Measurements from ENCODE around the gene HES3. TPM values are rescaled to one million over a fixed set of nuclear protein-coding genes. Genes with fewer than 3 reads are reported as not detected.

The HES3 gene
- total RNA-seq, 1 experiment from 2014 or later, result not detected

DNA sequence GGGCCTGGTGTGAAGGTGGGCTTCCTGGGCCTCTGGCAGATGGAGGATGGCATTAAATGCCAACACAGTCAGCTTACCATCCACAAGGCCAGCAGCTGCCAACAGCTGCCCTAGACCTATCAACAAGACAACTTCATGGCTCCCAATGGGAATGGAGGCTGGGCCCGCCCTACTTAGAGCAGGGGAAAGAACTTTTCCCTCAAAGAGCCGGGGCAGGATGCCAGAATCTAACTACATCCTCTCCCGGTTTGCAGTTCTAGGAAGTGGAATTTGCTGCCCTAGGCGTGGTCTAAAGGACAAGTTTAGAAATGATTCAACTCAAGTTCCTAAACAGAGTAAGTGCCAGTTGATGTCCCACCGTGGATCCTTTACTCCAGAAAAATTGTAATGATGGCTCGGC is 21.3 kb upstream of the HES3 start:
- TF ChIP-seq POLR2AphosphoS5 (IDR thresholded peaks at IDR 0.05; ENCODE audit: low read depth, low read length) (peak; percentile 9; the same call in 1 of the 2 replicates), JUND (IDR thresholded peaks at IDR 0.05) (0 out of 2 replicates have a peak, but pooled peaks have one; percentile 1), EZH2 (IDR thresholded peaks at IDR 0.05) (no peak)
- RAD21 ChIA-PET (ENCODE audit: low non-redundant PET in 1 of 2, low total read pairs in 2 of 2, uncharacterized antibody in 2 of 2, unreplicated experiment in 2 of 2), result no interaction called here
- intact Hi-C loops (cut with micrococcal nuclease), result no loop called here
- Histone ChIP-seq H3K27ac (ENCODE audit: low read depth, low read length) (peak overlapping the region; percentile 55), H3K9me2 (ENCODE audit: insufficient read depth) (no peaks in the 10 kb centered on the region), H3K9ac (ENCODE audit: low read length) (no peak overlapping the region; the same call in 1 of the 2 replicates), H3K79me2 (ENCODE audit: insufficient read depth, low read length) (peaks cover 48% of the 10 kb centered on the region), H3K9me3 (ENCODE audit: control insufficient read depth in 1 of 2, insufficient read depth in 1 of 2, low read depth in 1 of 2, low read length in 2 of 2) (no peaks in the 10 kb centered on the region), H3K4me1 (ENCODE audit: control insufficient read depth in 1 of 2, insufficient read depth in 2 of 2, low read length in 2 of 2) (peaks cover 80 to 93% of the 10 kb centered on the region in 2 experiments), H4K20me1 (ENCODE audit: insufficient read depth) (no peaks in the 10 kb centered on the region; the same call in 1 of the 2 replicates), H2AFZ (ENCODE audit: low read depth, low read length, poor library complexity, severe bottlenecking) (no peak overlapping the region), H3K4me3 (replicated peaks in 1 of 2; ENCODE audit: low read depth in 1 of 2, low read length in 2 of 2) (no peak overlapping the region), H3K36me3 (ENCODE audit: control insufficient read depth in 1 of 2, insufficient read depth in 2 of 2, low read length in 2 of 2) (peaks cover 7 to 41% of the 10 kb centered on the region in 2 experiments; a peak in 3 of 4 replicates), H3K4me2 (ENCODE audit: low read length) (peak overlapping the region; percentile 42), H3K27me3 (ENCODE audit: insufficient read depth, low read length) (no peaks in the 10 kb centered on the region)
- CTCF ChIA-PET, result interaction anchor here (6.5 kb wide), 1 partner anchor 17 kb away, joined by 44 read pairs; the partner anchor contains the start of gene RNF207
- ATAC-seq (no peak), DNase-seq (ENCODE audit: low read depth, low spot score) (no peak)
- POLR2A ChIA-PET, result interaction anchor here (1.3 kb wide), 2 partner anchors 16 to 18 kb away, joined by 4 to 5 read pairs; partner anchors contain the start of gene RNF207
- BruUV-seq (replicated peaks), result no TSS peak

DNA sequence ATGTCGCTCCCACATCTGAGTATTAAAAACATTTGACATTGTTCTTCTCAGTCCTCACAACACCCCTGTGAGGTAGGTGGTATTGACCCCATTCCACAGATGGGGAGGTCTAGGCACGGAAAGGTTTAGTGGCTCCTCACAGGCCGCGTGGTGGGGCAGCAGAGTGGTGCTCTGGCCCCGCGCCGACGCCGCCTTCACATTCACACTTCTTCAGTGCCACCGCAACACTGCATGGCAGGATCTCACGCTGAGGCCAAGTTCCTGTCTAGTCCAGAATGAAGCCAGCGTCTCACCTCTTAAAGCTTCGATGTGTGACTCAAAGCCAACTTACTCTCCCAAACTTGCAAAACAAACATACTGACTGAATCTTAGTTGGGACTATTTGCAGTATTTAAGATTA is 20.4 kb upstream of the HES3 start:
- H4K20me1 ChIP-seq (ENCODE audit: insufficient read depth), result no peaks in the 10 kb centered on the region; the same call in 1 of the 2 replicates
- TSS peak; percentile 33 for BruUV-seq (replicated peaks)
- no peaks in the 10 kb centered on the region for H3K9me3 ChIP-seq (ENCODE audit: control insufficient read depth in 1 of 2, insufficient read depth in 1 of 2, low read depth in 1 of 2, low read length in 2 of 2)
- H3K27me3 ChIP-seq (ENCODE audit: insufficient read depth, low read length), result no peaks in the 10 kb centered on the region
- ChIA-PET RAD21 (ENCODE audit: low non-redundant PET in 1 of 2, low total read pairs in 2 of 2, uncharacterized antibody in 2 of 2, unreplicated experiment in 2 of 2) (no interaction called here), POLR2A (interaction anchor here (0.9 kb wide), 1 partner anchor 19 kb away, joined by 5 read pairs; no protein-coding TSS in a partner anchor), CTCF (interaction anchor here (6.5 kb wide), 1 partner anchor 18 kb away, joined by 44 read pairs; the partner anchor contains the start of gene RNF207)
- H3K4me2 ChIP-seq (ENCODE audit: low read length), result no peak overlapping the region
- TF ChIP-seq, protein P1, sequence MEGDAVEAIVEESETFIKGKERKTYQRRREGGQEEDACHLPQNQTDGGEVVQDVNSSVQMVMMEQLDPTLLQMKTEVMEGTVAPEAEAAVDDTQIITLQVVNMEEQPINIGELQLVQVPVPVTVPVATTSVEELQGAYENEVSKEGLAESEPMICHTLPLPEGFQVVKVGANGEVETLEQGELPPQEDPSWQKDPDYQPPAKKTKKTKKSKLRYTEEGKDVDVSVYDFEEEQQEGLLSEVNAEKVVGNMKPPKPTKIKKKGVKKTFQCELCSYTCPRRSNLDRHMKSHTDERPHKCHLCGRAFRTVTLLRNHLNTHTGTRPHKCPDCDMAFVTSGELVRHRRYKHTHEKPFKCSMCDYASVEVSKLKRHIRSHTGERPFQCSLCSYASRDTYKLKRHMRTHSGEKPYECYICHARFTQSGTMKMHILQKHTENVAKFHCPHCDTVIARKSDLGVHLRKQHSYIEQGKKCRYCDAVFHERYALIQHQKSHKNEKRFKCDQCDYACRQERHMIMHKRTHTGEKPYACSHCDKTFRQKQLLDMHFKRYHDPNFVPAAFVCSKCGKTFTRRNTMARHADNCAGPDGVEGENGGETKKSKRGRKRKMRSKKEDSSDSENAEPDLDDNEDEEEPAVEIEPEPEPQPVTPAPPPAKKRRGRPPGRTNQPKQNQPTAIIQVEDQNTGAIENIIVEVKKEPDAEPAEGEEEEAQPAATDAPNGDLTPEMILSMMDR (IDR thresholded peaks at IDR 0.05 in 2 of 3, conservative IDR thresholded peaks at IDR 0.05 in 1 of 3; ENCODE audit: borderline replicate concordance in 1 of 3, insufficient read depth in 1 of 3, low read depth in 2 of 3, low read length in 2 of 3), result no peak
- TF ChIP-seq, protein P2, sequence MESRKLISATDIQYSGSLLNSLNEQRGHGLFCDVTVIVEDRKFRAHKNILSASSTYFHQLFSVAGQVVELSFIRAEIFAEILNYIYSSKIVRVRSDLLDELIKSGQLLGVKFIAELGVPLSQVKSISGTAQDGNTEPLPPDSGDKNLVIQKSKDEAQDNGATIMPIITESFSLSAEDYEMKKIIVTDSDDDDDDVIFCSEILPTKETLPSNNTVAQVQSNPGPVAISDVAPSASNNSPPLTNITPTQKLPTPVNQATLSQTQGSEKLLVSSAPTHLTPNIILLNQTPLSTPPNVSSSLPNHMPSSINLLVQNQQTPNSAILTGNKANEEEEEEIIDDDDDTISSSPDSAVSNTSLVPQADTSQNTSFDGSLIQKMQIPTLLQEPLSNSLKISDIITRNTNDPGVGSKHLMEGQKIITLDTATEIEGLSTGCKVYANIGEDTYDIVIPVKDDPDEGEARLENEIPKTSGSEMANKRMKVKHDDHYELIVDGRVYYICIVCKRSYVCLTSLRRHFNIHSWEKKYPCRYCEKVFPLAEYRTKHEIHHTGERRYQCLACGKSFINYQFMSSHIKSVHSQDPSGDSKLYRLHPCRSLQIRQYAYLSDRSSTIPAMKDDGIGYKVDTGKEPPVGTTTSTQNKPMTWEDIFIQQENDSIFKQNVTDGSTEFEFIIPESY (IDR thresholded peaks at IDR 0.05; ENCODE audit: extremely low read depth, insufficient replicate concordance, low read length), result no peak
- TF ChIP-seq POLR2A (IDR thresholded peaks at IDR 0.05; ENCODE audit: borderline replicate concordance, extremely low read depth, insufficient read depth, insufficient read length) (no peak), FOSL1 (IDR thresholded peaks at IDR 0.05; ENCODE audit: low read depth) (no peak), EZH2 (IDR thresholded peaks at IDR 0.05) (no peak), SIN3A (IDR thresholded peaks at IDR 0.05; ENCODE audit: low read depth) (no peak), ZFX (IDR thresholded peaks at IDR 0.05) (no peak), CBX3 (IDR thresholded peaks at IDR 0.05; ENCODE audit: low read depth) (no peak), SRF (IDR thresholded peaks at IDR 0.05; ENCODE audit: low read depth) (no peak), RAD21 (IDR thresholded peaks at IDR 0.05; ENCODE audit: low read depth) (no peak), YY1 (IDR thresholded peaks at IDR 0.05; ENCODE audit: extremely low read depth, insufficient replicate concordance, low read depth, low read length) (no peak)
- H3K9ac ChIP-seq (ENCODE audit: low read length), result peak overlapping the region; percentile 53; the same call in 1 of the 2 replicates
- no peak overlapping the region for H2AFZ ChIP-seq (ENCODE audit: low read depth, low read length, poor library complexity, severe bottlenecking)
- ATAC-seq (no peak), DNase-seq (ENCODE audit: low read depth, low spot score) (no peak)
- H3K4me1 ChIP-seq (ENCODE audit: control insufficient read depth in 1 of 2, insufficient read depth in 2 of 2, low read length in 2 of 2), result peaks cover 76 to 85% of the 10 kb centered on the region in 2 experiments
- H3K79me2 ChIP-seq (ENCODE audit: insufficient read depth, low read length), result peaks cover 55% of the 10 kb centered on the region
- no peak overlapping the region for H3K4me3 ChIP-seq (replicated peaks in 1 of 2; ENCODE audit: low read depth in 1 of 2, low read length in 2 of 2)
- intact Hi-C loops (cut with micrococcal nuclease), result no loop called here
- H3K9me2 ChIP-seq (ENCODE audit: insufficient read depth), result no peaks in the 10 kb centered on the region
- peak overlapping the region; percentile 73 for H3K27ac ChIP-seq (ENCODE audit: low read depth, low read length)
- peaks cover 5 to 39% of the 10 kb centered on the region in 2 experiments; a peak in 3 of 4 replicates for H3K36me3 ChIP-seq (ENCODE audit: control insufficient read depth in 1 of 2, insufficient read depth in 2 of 2, low read length in 2 of 2)
